IPS-20b (cell line): Measurements from ENCODE around the gene PLCG2.
A peak's percentile ranks its signal among the peaks of the same experiment; 100 is the strongest.

Experiments used
- H3K27ac ChIP-seq: one replicate; pipeline ENCODE4 v1.5.1; 2013; ENCODE audit warnings: low read length
- H3K27me3 ChIP-seq: 2 replicates; pipeline ENCODE4 v1.6.1; 2013; ENCODE audit warnings: mild to moderate bottlenecking, low read length, inconsistent platforms; ENCODE audit not compliant: insufficient read depth
- H3K36me3 ChIP-seq: 2 replicates; pipeline ENCODE4 v1.6.1; 2013; ENCODE audit warnings: low read depth, mild to moderate bottlenecking, inconsistent platforms, low read length, moderate library complexity; ENCODE audit not compliant: insufficient read depth
- H3K4me1 ChIP-seq: 2 replicates; pipeline ENCODE4 v1.6.1; 2013; ENCODE audit warnings: mild to moderate bottlenecking, control low read depth, inconsistent platforms, low read length, moderate library complexity; ENCODE audit not compliant: insufficient read depth
- H3K4me3 ChIP-seq: 2 replicates; pipeline ENCODE4 v1.5.1; 2013; ENCODE audit warnings: mild to moderate bottlenecking, low read length, inconsistent platforms
- H3K9ac ChIP-seq: 2 replicates; pipeline ENCODE4 v1.6.1; 2013; ENCODE audit warnings: low read depth, mild to moderate bottlenecking, inconsistent platforms, low read length, moderate library complexity
- H3K9me3 ChIP-seq: 2 replicates; pipeline ENCODE4 v1.6.1; 2013; ENCODE audit warnings: mild to moderate bottlenecking, low read depth, low read length, inconsistent platforms; ENCODE audit not compliant: insufficient read depth

PLCG2 gene

GRCh38 chr16:81860287-81861266 is 81.5 kb downstream of the PLCG2 start:
- H3K27me3 ChIP-seq, result no peaks in the 10 kb centered on the region
- no peaks in the 10 kb centered on the region for H3K36me3 ChIP-seq
- H3K4me3 ChIP-seq, result no peak overlapping the region
- no peak overlapping the region for H3K27ac ChIP-seq
- peaks cover 16% of the 10 kb centered on the region; the same call in 1 of the 2 replicates for H3K4me1 ChIP-seq
- no peaks in the 10 kb centered on the region for H3K9me3 ChIP-seq
- H3K9ac ChIP-seq, result no peak overlapping the region

- Histone ChIP-seq H3K27me3 (no peaks in the 10 kb centered on the region), H3K36me3 (no peaks in the 10 kb centered on the region), H3K9me3 (no peaks in the 10 kb centered on the region), H3K27ac (no peak overlapping the region), H3K4me3 (no peak overlapping the region), H3K4me1 (peaks cover 16% of the 10 kb centered on the region; the same call in 1 of the 2 replicates), H3K9ac (no peak overlapping the region)
These were observed 82.4 kb downstream of the PLCG2 start for GRCh38 chr16:81861503-81861902.

GRCh38 chr16:81861915-81862314 is 82.8 kb downstream of the PLCG2 start:
- no peaks in the 10 kb centered on the region for H3K27me3 ChIP-seq
- no peak overlapping the region for H3K27ac ChIP-seq
- no peak overlapping the region for H3K9ac ChIP-seq
- H3K9me3 ChIP-seq, result no peaks in the 10 kb centered on the region
- no peak overlapping the region for H3K4me3 ChIP-seq
- peaks cover 16% of the 10 kb centered on the region; the same call in 1 of the 2 replicates for H3K4me1 ChIP-seq
- no peaks in the 10 kb centered on the region for H3K36me3 ChIP-seq

- H3K36me3 ChIP-seq, result no peaks in the 10 kb centered on the region
- H3K4me1 ChIP-seq, result peaks cover 16% of the 10 kb centered on the region; the same call in 1 of the 2 replicates
- H3K9me3 ChIP-seq, result no peaks in the 10 kb centered on the region
- H3K9ac ChIP-seq, result peak overlapping the region; percentile 38; the same call in 1 of the 2 replicates
- H3K4me3 ChIP-seq, result peak overlapping the region; percentile 49; the same call in 1 of the 2 replicates
- no peak overlapping the region for H3K27ac ChIP-seq
- H3K27me3 ChIP-seq, result no peaks in the 10 kb centered on the region
These were observed 84.7 kb downstream of the PLCG2 start for GRCh38 chr16:81863630-81864352.

GRCh38 chr16:81864646-81865382 is 85.7 kb downstream of the PLCG2 start:
- Histone ChIP-seq H3K9ac (no peak overlapping the region; the same call in 1 of the 2 replicates), H3K4me3 (no peak overlapping the region; the same call in 1 of the 2 replicates), H3K9me3 (no peaks in the 10 kb centered on the region), H3K36me3 (no peaks in the 10 kb centered on the region), H3K27me3 (no peaks in the 10 kb centered on the region), H3K27ac (no peak overlapping the region), H3K4me1 (peaks cover 16% of the 10 kb centered on the region; the same call in 1 of the 2 replicates)

GRCh38 chr16:81866820-81867440 is 87.8 kb downstream of the PLCG2 start:
- Histone ChIP-seq H3K9me3 (no peaks in the 10 kb centered on the region), H3K27ac (no peak overlapping the region), H3K4me3 (no peak overlapping the region), H3K4me1 (peaks cover 16% of the 10 kb centered on the region; the same call in 1 of the 2 replicates), H3K27me3 (no peaks in the 10 kb centered on the region), H3K9ac (no peak overlapping the region), H3K36me3 (no peaks in the 10 kb centered on the region)

- no peaks in the 10 kb centered on the region for H3K27me3 ChIP-seq
- H3K9me3 ChIP-seq, result no peaks in the 10 kb centered on the region
- H3K4me1 ChIP-seq, result peaks cover 16% of the 10 kb centered on the region; the same call in 1 of the 2 replicates
- H3K9ac ChIP-seq, result no peak overlapping the region
- no peaks in the 10 kb centered on the region for H3K36me3 ChIP-seq
- no peak overlapping the region for H3K4me3 ChIP-seq
- H3K27ac ChIP-seq, result no peak overlapping the region
These were observed 89.1 kb downstream of the PLCG2 start for GRCh38 chr16:81868057-81868748.

- H3K27ac ChIP-seq, result no peak overlapping the region
- H3K27me3 ChIP-seq, result no peaks in the 10 kb centered on the region
- no peaks in the 10 kb centered on the region for H3K36me3 ChIP-seq
- no peak overlapping the region for H3K9ac ChIP-seq
- no peaks in the 10 kb centered on the region for H3K9me3 ChIP-seq
- H3K4me3 ChIP-seq, result no peak overlapping the region
- peaks cover 10% of the 10 kb centered on the region for H3K4me1 ChIP-seq
These were observed 90.2 kb downstream of the PLCG2 start for GRCh38 chr16:81869326-81869725.

- Histone ChIP-seq H3K4me1 (peaks cover 14% of the 10 kb centered on the region), H3K9ac (no peak overlapping the region), H3K27ac (no peak overlapping the region), H3K27me3 (no peaks in the 10 kb centered on the region), H3K36me3 (no peaks in the 10 kb centered on the region), H3K4me3 (no peak overlapping the region), H3K9me3 (no peaks in the 10 kb centered on the region)
These were observed 94.1 kb downstream of the PLCG2 start for GRCh38 chr16:81873206-81873605.

GRCh38 chr16:81873843-81874752 is 95.0 kb downstream of the PLCG2 start:
- H3K36me3 ChIP-seq, result no peaks in the 10 kb centered on the region
- peak overlapping the region; percentile 47; the same call in 1 of the 2 replicates for H3K9ac ChIP-seq
- H3K27me3 ChIP-seq, result no peaks in the 10 kb centered on the region
- H3K27ac ChIP-seq, result peak overlapping the region; percentile 74
- peak overlapping the region; percentile 44; the same call in 1 of the 2 replicates for H3K4me3 ChIP-seq
- no peaks in the 10 kb centered on the region for H3K9me3 ChIP-seq
- H3K4me1 ChIP-seq, result peaks cover 16% of the 10 kb centered on the region
